Measurements from ENCODE around the gene ERBB3.
A peak's percentile ranks its signal among the peaks of the same experiment; 100 is the strongest.

The ERBB3 gene

GRCh38 chr12:56086608-56087007 is 6.6 kb downstream of the ERBB3 start:
- in situ Hi-C loops (cut with MboI; ENCODE audit: low pct_unique_long_range_greater_than_20kb, low sequenced_read_pairs, unreplicated experiment) = no loop called here
- DNase-seq (ENCODE audit: low spot score) = peak; percentile 2
- TF ChIP-seq CTCF (IDR thresholded peaks at IDR 0.05; ENCODE audit: extremely low read depth, insufficient read depth, missing control alignments) = no peak

GRCh38 chr12:56087220-56087619 is 7.3 kb downstream of the ERBB3 start:
- TF ChIP-seq CTCF (IDR thresholded peaks at IDR 0.05; ENCODE audit: extremely low read depth, insufficient read depth, missing control alignments) = no peak
- peak; percentile 2 for DNase-seq (ENCODE audit: low spot score)
- in situ Hi-C loops (cut with MboI; ENCODE audit: low pct_unique_long_range_greater_than_20kb, low sequenced_read_pairs, unreplicated experiment) = no loop called here

- DNase-seq (ENCODE audit: low spot score) = no peak
- TF ChIP-seq CTCF (IDR thresholded peaks at IDR 0.05; ENCODE audit: extremely low read depth, insufficient read depth, missing control alignments) = no peak
- in situ Hi-C loops (cut with MboI; ENCODE audit: low pct_unique_long_range_greater_than_20kb, low sequenced_read_pairs, unreplicated experiment) = no loop called here
Measured at GRCh38 chr12:56097738-56098137, 17.8 kb downstream of the ERBB3 start.

- DNase-seq (ENCODE audit: low spot score) = no peak
- no peak for TF ChIP-seq CTCF (IDR thresholded peaks at IDR 0.05; ENCODE audit: extremely low read depth, insufficient read depth, missing control alignments)
- in situ Hi-C loops (cut with MboI; ENCODE audit: low pct_unique_long_range_greater_than_20kb, low sequenced_read_pairs, unreplicated experiment) = no loop called here
Measured at GRCh38 chr12:56098592-56098991, 18.6 kb downstream of the ERBB3 start.

GRCh38 chr12:56099787-56100186 is 19.8 kb downstream of the ERBB3 start:
- TF ChIP-seq CTCF (IDR thresholded peaks at IDR 0.05; ENCODE audit: extremely low read depth, insufficient read depth, missing control alignments) = no peak
- in situ Hi-C loops (cut with MboI; ENCODE audit: low pct_unique_long_range_greater_than_20kb, low sequenced_read_pairs, unreplicated experiment) = no loop called here
- DNase-seq (ENCODE audit: low spot score) = no peak

GRCh38 chr12:56101045-56101444 is 21.1 kb downstream of the ERBB3 start:
- no peak for DNase-seq (ENCODE audit: low spot score)
- in situ Hi-C loops (cut with MboI; ENCODE audit: low pct_unique_long_range_greater_than_20kb, low sequenced_read_pairs, unreplicated experiment) = no loop called here
- no peak for TF ChIP-seq CTCF (IDR thresholded peaks at IDR 0.05; ENCODE audit: extremely low read depth, insufficient read depth, missing control alignments)

- DNase-seq (ENCODE audit: low spot score) = no peak
- no peak for TF ChIP-seq CTCF (IDR thresholded peaks at IDR 0.05; ENCODE audit: extremely low read depth, insufficient read depth, missing control alignments)
- in situ Hi-C loops (cut with MboI; ENCODE audit: low pct_unique_long_range_greater_than_20kb, low sequenced_read_pairs, unreplicated experiment) = no loop called here
Measured at GRCh38 chr12:56102683-56103065, 22.7 kb downstream of the ERBB3 start.

All from GM13977 (cell line).